WTC11 (cell line): ENCODE data around the gene KCNQ2.

Experiments used
- ZNF138 ChIP-seq: sonication (generic); formaldehyde crosslinking; conservative IDR thresholded peaks from 2 replicates; pipeline ENCODE4 v1.8.1; 2022; ENCODE audit warnings: mild to moderate bottlenecking, moderate library complexity, missing genetic modification reagents
- TF ChIP-seq, protein P1 (sequence below): fragments of 200-600 bp; IDR thresholded peaks from 2 replicates; pipeline ENCODE4 v1.8.0; 2022; ENCODE audit warnings: antibody characterized with exemption

DNA sequence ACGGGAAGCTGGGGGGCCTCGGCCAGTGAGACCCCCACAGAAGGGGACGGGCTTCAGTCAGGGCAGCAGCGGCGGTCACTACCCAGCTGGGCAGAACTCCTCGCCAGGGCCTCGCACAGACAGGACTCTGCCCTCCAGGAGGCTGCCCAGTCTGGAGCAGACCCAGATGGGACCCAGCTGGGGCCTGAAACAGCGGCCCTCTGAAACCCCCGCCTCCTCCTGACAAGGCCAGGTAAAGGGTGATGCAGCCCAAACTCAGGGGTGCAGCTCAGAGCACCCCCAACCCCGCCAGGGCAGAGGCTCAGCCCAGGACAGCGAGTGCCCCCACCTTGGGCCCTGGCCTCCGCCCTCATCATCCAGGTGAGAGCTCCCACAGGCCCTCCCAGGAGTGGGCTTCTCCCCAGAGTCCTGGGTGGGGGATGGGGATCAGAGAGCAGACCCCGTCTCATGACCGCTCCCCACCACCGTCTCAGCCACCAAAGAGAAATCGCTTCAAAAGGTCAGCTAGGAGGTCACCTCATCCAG lies 24.2 kb upstream of the KCNQ2 start:
- no peak for TF ChIP-seq ZNF138 (CRISPR knock-in tag)
- TF ChIP-seq, protein P1, sequence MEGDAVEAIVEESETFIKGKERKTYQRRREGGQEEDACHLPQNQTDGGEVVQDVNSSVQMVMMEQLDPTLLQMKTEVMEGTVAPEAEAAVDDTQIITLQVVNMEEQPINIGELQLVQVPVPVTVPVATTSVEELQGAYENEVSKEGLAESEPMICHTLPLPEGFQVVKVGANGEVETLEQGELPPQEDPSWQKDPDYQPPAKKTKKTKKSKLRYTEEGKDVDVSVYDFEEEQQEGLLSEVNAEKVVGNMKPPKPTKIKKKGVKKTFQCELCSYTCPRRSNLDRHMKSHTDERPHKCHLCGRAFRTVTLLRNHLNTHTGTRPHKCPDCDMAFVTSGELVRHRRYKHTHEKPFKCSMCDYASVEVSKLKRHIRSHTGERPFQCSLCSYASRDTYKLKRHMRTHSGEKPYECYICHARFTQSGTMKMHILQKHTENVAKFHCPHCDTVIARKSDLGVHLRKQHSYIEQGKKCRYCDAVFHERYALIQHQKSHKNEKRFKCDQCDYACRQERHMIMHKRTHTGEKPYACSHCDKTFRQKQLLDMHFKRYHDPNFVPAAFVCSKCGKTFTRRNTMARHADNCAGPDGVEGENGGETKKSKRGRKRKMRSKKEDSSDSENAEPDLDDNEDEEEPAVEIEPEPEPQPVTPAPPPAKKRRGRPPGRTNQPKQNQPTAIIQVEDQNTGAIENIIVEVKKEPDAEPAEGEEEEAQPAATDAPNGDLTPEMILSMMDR = no peak
